Trophoblast cell (in vitro differentiated cells and primary cell): Measurements from ENCODE around the gene FAM161B.

Source experiments
- DNase-seq, 2 donors: peaks; one replicate each; pipeline ENCODE4 v3.0.0-alpha.2; 2016
- H2AFZ ChIP-seq: 2 replicates; pipeline ENCODE4 v1.6.1; 2013; ENCODE audit warnings: low read length, moderate library complexity, mild to moderate bottlenecking; ENCODE audit not compliant: insufficient read depth, poor library complexity
- H2AK5ac ChIP-seq: 2 replicates; pipeline ENCODE4 v1.6.1; 2013; ENCODE audit warnings: mild to moderate bottlenecking, low read length
- H2BK120ac ChIP-seq: 2 replicates; pipeline ENCODE4 v1.6.1; 2013; ENCODE audit warnings: low read length, mild to moderate bottlenecking, moderate library complexity; ENCODE audit not compliant: insufficient read depth, poor library complexity
- H2BK12ac ChIP-seq: 2 replicates; pipeline ENCODE4 v1.6.1; 2013; ENCODE audit warnings: mild to moderate bottlenecking, low read length, moderate library complexity
- H2BK5ac ChIP-seq: 2 replicates; pipeline ENCODE4 v1.6.1; 2013; ENCODE audit warnings: low read length, low read depth, moderate library complexity, mild to moderate bottlenecking; ENCODE audit not compliant: poor library complexity
- H3K14ac ChIP-seq: 2 replicates; pipeline ENCODE4 v1.6.1; 2013; ENCODE audit warnings: mild to moderate bottlenecking, low read length
- H3K18ac ChIP-seq: 2 replicates; pipeline ENCODE4 v1.6.1; 2013; ENCODE audit warnings: mild to moderate bottlenecking, low read length
- H3K23ac ChIP-seq: 2 replicates; pipeline ENCODE4 v1.6.1; 2013; ENCODE audit warnings: low read length
- H3K27ac ChIP-seq: 2 replicates; pipeline ENCODE4 v1.5.1; 2013; ENCODE audit warnings: low read depth, mild to moderate bottlenecking, inconsistent platforms, low read length, moderate library complexity
- H3K27me3 ChIP-seq: 2 replicates; pipeline ENCODE4 v1.6.1; 2013; ENCODE audit warnings: inconsistent platforms, mild to moderate bottlenecking, low read length, moderate library complexity; ENCODE audit not compliant: insufficient read depth
- H3K36me3 ChIP-seq, 2 experiments: 1 replicate in 1 of 2; 2 replicates in 1 of 2; pipeline ENCODE4 v1.6.1; 2013; ENCODE audit warnings: low read length in 2 of 2, mild to moderate bottlenecking in 2 of 2, moderate library complexity in 1 of 2; ENCODE audit not compliant: insufficient read depth in 2 of 2, control insufficient read depth in 1 of 2
- H3K4ac ChIP-seq: 2 replicates; pipeline ENCODE4 v1.6.1; 2013; ENCODE audit warnings: low read depth, mild to moderate bottlenecking, low read length, moderate library complexity
- H3K4me1 ChIP-seq, 2 experiments: 1 replicate in 1 of 2; 2 replicates in 1 of 2; pipeline ENCODE4 v1.6.1; 2013; ENCODE audit warnings: low read length in 2 of 2, mild to moderate bottlenecking in 2 of 2, moderate library complexity in 1 of 2; ENCODE audit not compliant: insufficient read depth in 2 of 2, control insufficient read depth in 1 of 2
- H3K4me2 ChIP-seq: 2 replicates; pipeline ENCODE4 v1.6.1; 2013; ENCODE audit warnings: inconsistent platforms, mild to moderate bottlenecking, low read length, moderate library complexity
- H3K4me3 ChIP-seq: 2 replicates; pipeline ENCODE4 v1.5.1; 2013; ENCODE audit warnings: mild to moderate bottlenecking, low read depth, low read length, inconsistent platforms
- H3K79me1 ChIP-seq: one replicate; pipeline ENCODE4 v1.6.1; 2013; ENCODE audit warnings: low read length
- H3K79me2 ChIP-seq: 2 replicates; pipeline ENCODE4 v1.6.1; 2013; ENCODE audit warnings: low read length, mild to moderate bottlenecking; ENCODE audit not compliant: control insufficient read depth, insufficient read depth, poor library complexity
- H3K9ac ChIP-seq: 2 replicates; pipeline ENCODE4 v1.6.1; 2013; ENCODE audit warnings: mild to moderate bottlenecking, low read length
- H3K9me3 ChIP-seq: 2 replicates; pipeline ENCODE4 v1.6.1; 2013; ENCODE audit warnings: low read depth, mild to moderate bottlenecking, control low read depth, inconsistent platforms, low read length; ENCODE audit not compliant: insufficient read depth
- H4K12ac ChIP-seq: 2 replicates; pipeline ENCODE4 v1.6.1; 2013; ENCODE audit warnings: low read depth, mild to moderate bottlenecking, low read length, moderate library complexity
- H4K8ac ChIP-seq: 2 replicates; pipeline ENCODE4 v1.6.1; 2013; ENCODE audit warnings: low read depth, mild to moderate bottlenecking, low read length, moderate library complexity
- H4K91ac ChIP-seq: one replicate; pipeline ENCODE4 v1.6.1; 2013; ENCODE audit warnings: low read depth, mild to moderate bottlenecking, low read length, moderate library complexity
- WGBS: extraction: QIAGEN DNeasy Blood & Tissue Kit; methylation state at CpG from one replicate; pipeline ENCODE4 v1.1.7; 2013; ENCODE audit warnings: missing lambda C conversion rate; ENCODE audit not compliant: insufficient read length, insufficient coverage; ENCODE audit errors: extremely low coverage; 5-methylcytosine and 5-hydroxymethylcytosine counted together

Gene FAM161B

DNA sequence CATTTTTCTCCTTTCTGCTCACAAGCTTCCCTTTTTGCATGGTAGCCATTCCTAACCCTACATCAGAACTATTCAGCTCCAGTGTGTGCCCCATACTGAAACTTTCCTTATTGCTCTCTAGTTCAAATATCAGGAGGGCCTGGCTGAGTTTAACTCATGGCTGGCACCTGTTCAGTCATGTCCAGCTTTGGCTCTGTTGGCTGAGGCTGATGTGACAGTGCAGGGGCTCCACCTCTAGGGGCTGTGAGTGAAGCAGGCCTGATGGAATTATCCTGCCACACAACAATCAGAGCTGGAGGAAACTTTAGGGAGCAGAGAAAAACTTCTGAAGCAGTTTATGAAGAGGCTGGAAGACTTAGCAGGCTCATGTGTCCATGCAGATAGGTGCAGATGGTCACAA lies 8.7 kb upstream of the FAM161B start:
- H4K8ac ChIP-seq, result no peak overlapping the region
- DNase-seq, result no peak
- no peak overlapping the region for H3K14ac ChIP-seq
- H2BK12ac ChIP-seq, result no peak overlapping the region
- H2BK120ac ChIP-seq, result no peak overlapping the region
- no peaks in the 10 kb centered on the region for H3K79me1 ChIP-seq
- peaks cover 14 to 41% of the 10 kb centered on the region in 2 experiments for H3K36me3 ChIP-seq
- H3K4me3 ChIP-seq, result no peak overlapping the region
- no peak overlapping the region for H2AK5ac ChIP-seq
- no peaks in the 10 kb centered on the region for H3K4me1 ChIP-seq
- H2BK5ac ChIP-seq, result no peak overlapping the region
- H4K91ac ChIP-seq, result no peak overlapping the region
- no peaks in the 10 kb centered on the region for H3K9me3 ChIP-seq
- no peak overlapping the region for H3K18ac ChIP-seq
- no peaks in the 10 kb centered on the region for H3K27me3 ChIP-seq
- H4K12ac ChIP-seq, result no peak overlapping the region
- H3K4me2 ChIP-seq, result no peak overlapping the region
- no peaks in the 10 kb centered on the region for H3K79me2 ChIP-seq
- no peak overlapping the region for H3K27ac ChIP-seq
- no peak overlapping the region for H3K23ac ChIP-seq
- no peak overlapping the region for H3K4ac ChIP-seq
- H2AFZ ChIP-seq, result no peak overlapping the region
- no peak overlapping the region for H3K9ac ChIP-seq

DNA sequence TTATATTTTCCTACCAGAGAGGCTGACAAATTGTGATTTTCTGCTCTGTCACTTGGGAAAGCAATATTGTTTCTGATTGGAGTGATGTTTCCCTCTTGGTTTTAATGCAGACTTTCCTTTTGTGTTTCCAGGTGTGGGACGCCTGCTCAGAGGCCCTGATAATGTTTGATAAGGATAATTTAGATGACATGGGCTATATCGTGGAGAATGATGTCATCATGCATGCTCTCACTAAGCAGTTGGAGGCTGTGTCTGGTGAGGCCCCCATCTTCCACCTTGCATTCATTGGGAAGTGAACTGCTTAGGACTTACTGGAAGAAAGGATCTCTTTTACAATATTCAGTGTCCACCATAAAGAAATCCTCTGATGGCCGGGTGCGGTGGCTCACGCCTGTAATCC lies 5.8 kb upstream of the FAM161B start:
- no CpG with 5 or more reads among the region's 5 CpGs for WGBS
- Histone ChIP-seq H2AFZ (no peak overlapping the region), H2BK5ac (no peak overlapping the region), H3K27ac (no peak overlapping the region), H3K4me3 (no peak overlapping the region), H3K4me1 (peaks cover 3% of the 10 kb centered on the region in 2 experiments), H3K36me3 (peaks cover 9 to 27% of the 10 kb centered on the region in 2 experiments), H3K9ac (no peak overlapping the region), H2BK120ac (no peak overlapping the region), H4K12ac (no peak overlapping the region), H3K18ac (no peak overlapping the region), H3K79me2 (no peaks in the 10 kb centered on the region), H3K79me1 (no peaks in the 10 kb centered on the region), H3K27me3 (no peaks in the 10 kb centered on the region), H3K14ac (no peak overlapping the region), H4K8ac (no peak overlapping the region), H3K23ac (no peak overlapping the region), H3K4ac (no peak overlapping the region), H4K91ac (no peak overlapping the region), H3K9me3 (no peaks in the 10 kb centered on the region), H2AK5ac (no peak overlapping the region), H3K4me2 (no peak overlapping the region), H2BK12ac (no peak overlapping the region)
- DNase-seq, result no peak

DNA sequence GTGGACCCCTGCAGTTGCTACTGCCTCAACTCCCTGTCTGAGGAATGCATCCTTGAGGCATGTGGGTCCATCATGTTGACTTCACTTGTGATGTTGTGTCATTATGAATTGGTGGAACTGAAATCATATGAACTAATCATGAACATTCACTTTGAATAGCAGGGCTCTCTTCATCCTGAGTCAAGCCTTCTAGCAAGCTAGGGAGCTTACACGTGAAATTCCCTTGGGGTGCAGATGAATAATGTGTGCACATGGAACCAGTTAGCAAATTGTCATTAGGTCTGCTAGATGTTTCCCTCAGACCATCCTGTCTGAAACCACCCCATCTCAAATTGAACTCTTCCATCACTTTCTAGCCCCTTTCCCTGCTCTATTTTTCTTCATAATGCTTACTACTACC lies 3.8 kb upstream of the FAM161B start:
- no peak overlapping the region for H2BK5ac ChIP-seq
- H2BK120ac ChIP-seq, result no peak overlapping the region
- no peaks in the 10 kb centered on the region for H3K27me3 ChIP-seq
- H4K91ac ChIP-seq, result no peak overlapping the region
- H3K36me3 ChIP-seq, result peaks cover 7 to 17% of the 10 kb centered on the region in 2 experiments
- H2AK5ac ChIP-seq, result no peak overlapping the region
- H2AFZ ChIP-seq, result no peak overlapping the region
- H3K79me2 ChIP-seq, result peaks cover 3% of the 10 kb centered on the region
- no peak overlapping the region for H3K4me2 ChIP-seq
- H3K79me1 ChIP-seq, result peaks cover 5% of the 10 kb centered on the region
- H3K27ac ChIP-seq, result no peak overlapping the region
- H3K4ac ChIP-seq, result no peak overlapping the region
- no peak overlapping the region for H3K14ac ChIP-seq
- no peak overlapping the region for H4K8ac ChIP-seq
- no CpG with 5 or more reads among the region's 1 CpG for WGBS
- H3K18ac ChIP-seq, result no peak overlapping the region
- H4K12ac ChIP-seq, result no peak overlapping the region
- H3K4me3 ChIP-seq, result no peak overlapping the region
- peaks cover 3 to 4% of the 10 kb centered on the region in 2 experiments for H3K4me1 ChIP-seq
- H3K23ac ChIP-seq, result no peak overlapping the region
- DNase-seq, result no peak
- no peak overlapping the region for H2BK12ac ChIP-seq
- no peak overlapping the region for H3K9ac ChIP-seq
- no peaks in the 10 kb centered on the region for H3K9me3 ChIP-seq

DNA sequence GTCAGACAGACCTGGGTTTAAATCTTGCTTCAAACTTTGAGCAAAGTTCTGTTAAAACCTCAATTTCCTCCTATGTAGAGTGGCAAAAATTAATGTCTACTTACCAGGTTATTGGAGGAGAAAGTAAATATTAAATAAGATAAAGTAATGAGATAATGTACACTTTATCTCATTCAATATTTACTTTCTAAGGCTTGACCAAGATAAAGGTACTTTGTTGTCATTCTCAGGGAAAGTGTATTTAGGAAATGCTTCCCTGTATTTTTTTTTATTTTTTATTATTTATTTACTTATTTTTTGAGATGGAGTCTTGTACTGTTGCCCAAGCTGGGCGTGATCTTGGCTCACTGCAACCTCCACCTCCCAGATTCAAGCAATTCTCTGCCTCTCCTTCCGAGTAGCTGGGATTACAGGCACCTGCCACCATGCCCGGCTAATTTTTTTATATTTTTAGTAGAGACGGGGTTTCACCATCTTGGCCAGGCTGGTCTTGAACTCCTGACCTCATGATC lies 4.7 kb downstream of the FAM161B start:
- H3K36me3 ChIP-seq, result peaks cover 3 to 7% of the 10 kb centered on the region in 2 experiments
- peaks cover 3% of the 10 kb centered on the region for H3K79me1 ChIP-seq
- peaks cover under 1% of the 10 kb centered on the region for H3K79me2 ChIP-seq
- no peaks in the 10 kb centered on the region for H3K27me3 ChIP-seq
- WGBS, result no CpG with 5 or more reads among the region's 4 CpGs
- H3K4ac ChIP-seq, result no peak overlapping the region
- DNase-seq, result no peak
- no peak overlapping the region for H2AK5ac ChIP-seq
- H4K8ac ChIP-seq, result no peak overlapping the region
- no peak overlapping the region for H2BK12ac ChIP-seq
- H3K23ac ChIP-seq, result no peak overlapping the region
- no peak overlapping the region for H4K12ac ChIP-seq
- H3K27ac ChIP-seq, result no peak overlapping the region
- no peaks in the 10 kb centered on the region for H3K9me3 ChIP-seq
- no peak overlapping the region for H3K14ac ChIP-seq
- H2AFZ ChIP-seq, result no peak overlapping the region
- no peak overlapping the region for H2BK120ac ChIP-seq
- H4K91ac ChIP-seq, result no peak overlapping the region
- H3K4me1 ChIP-seq, result peaks cover 0 to 2% of the 10 kb centered on the region in 2 experiments
- H3K4me3 ChIP-seq, result no peak overlapping the region
- H3K18ac ChIP-seq, result no peak overlapping the region
- H3K9ac ChIP-seq, result no peak overlapping the region
- no peak overlapping the region for H2BK5ac ChIP-seq
- H3K4me2 ChIP-seq, result no peak overlapping the region
